Measurements from ENCODE around the gene RIMS4.

The RIMS4 gene

DNA sequence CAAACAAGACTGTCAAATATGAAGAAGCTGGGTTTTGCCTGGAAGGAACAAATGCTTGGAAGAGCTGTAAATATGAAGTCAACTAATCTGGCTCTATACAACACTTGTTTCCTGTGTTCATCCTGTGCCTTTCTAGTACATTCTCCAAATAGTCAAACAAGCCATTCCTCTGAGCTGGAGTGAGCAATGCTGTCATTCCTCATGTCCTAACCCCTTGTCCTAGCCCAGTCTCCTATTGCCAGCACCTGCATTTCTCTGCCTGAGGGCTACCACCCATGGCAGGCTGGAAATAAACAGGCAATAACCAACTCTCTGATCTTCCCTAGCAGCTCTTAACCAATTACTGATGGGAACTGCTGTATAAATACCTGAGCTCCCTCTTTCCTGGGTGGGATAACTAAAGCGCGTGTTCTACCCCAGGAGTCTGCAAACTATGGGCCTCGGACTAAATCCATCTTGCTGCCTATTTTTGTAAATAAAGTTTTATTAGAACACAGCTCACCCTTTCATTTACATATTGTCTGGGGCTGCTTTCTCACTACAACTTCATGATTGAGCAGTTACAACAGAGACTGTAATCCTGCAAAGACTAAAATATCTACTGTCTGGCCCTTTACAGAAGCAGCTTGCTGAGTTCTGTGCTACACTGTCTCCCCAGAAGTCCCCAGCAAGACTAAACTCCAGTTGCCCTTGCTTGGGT lies 13.4 kb downstream of the RIMS4 start:
- ATAC-seq (ENCODE audit: low read depth): no peak
- H3K36me3 Mint-ChIP-seq: no peaks in the 10 kb centered on the region
- peaks cover 9% of the 10 kb centered on the region for H3K27me3 Mint-ChIP-seq
- H3K27ac Mint-ChIP-seq: no peak overlapping the region
- H3K4me3 Mint-ChIP-seq: no peak overlapping the region
- H3K9me3 Mint-ChIP-seq: no peaks in the 10 kb centered on the region
- no peaks in the 10 kb centered on the region for H3K4me1 Mint-ChIP-seq
- DNase-seq (ENCODE audit: low spot score in 2 of 2): no peak

DNA sequence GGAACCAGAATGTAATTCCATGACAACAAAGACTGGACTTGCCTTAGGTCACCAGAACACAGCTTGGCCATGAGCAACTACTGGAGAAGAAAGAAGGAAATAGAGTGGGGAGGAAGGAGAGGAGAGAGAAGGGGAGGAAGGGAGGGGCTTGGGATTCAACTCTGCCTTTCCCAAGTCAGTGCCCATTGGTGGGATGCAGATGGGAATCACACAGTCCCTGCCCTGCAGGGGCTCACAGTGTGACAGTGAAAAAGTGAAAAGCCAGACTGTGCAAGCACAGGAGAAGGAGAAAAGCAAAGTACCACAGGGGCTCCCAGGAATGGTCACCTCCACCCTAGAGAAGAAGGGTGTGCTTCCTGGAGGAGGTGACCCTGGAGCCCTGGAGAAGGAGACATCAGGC lies 14.0 kb downstream of the RIMS4 start:
- Mint-ChIP-seq H3K4me1 (no peaks in the 10 kb centered on the region), H3K27ac (no peak overlapping the region), H3K36me3 (no peaks in the 10 kb centered on the region), H3K9me3 (no peaks in the 10 kb centered on the region), H3K4me3 (no peak overlapping the region), H3K27me3 (peaks cover 9% of the 10 kb centered on the region)
- DNase-seq (ENCODE audit: low spot score in 2 of 2): no peak
- no peak for ATAC-seq (ENCODE audit: low read depth)

DNA sequence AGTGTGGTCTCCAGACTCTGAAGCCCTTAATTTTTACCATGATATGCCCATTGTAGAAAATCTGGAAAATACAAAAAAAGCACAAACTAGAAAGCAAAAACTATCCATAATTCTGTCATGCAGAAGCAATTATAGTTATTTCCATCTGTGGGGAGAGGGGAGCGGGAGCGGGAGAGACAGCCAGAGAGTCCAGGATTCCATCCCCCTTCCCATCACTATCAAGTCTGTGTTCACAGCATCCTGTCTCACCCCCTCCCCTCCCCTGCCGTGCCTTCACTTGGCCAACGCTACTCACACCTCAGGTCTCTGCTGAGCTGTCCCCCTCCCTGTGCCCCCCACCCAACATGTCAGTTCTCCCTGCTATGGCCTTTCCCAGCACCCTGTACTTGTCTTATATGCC lies 14.5 kb downstream of the RIMS4 start:
- no peak for DNase-seq (ENCODE audit: low spot score in 2 of 2)
- Mint-ChIP-seq H3K27me3 (peaks cover 9% of the 10 kb centered on the region), H3K4me3 (no peak overlapping the region), H3K4me1 (no peaks in the 10 kb centered on the region), H3K36me3 (no peaks in the 10 kb centered on the region), H3K27ac (no peak overlapping the region), H3K9me3 (no peaks in the 10 kb centered on the region)
- no peak for ATAC-seq (ENCODE audit: low read depth)

DNA sequence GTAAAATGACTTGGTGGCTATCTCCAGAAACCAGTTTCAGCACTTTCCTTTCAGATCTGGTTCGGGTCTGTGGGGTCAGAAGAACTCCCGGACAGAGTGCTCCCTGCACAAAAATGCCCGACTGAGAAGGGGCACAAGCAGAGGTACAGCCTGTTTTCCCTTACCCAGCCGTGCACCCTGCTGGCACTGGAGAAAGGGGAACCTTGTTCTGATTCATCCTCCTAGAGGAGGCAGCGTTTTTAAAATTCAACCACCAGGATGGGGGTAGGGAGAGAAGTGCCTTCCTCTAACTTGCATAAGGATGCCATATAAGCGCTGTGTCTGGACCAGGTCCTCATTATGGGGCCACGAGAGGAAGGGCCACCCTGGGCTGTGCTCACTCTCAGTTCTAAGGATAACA lies 17.6 kb downstream of the RIMS4 start:
- H3K4me3 Mint-ChIP-seq: no peak overlapping the region
- no peak for ATAC-seq (ENCODE audit: low read depth)

DNA sequence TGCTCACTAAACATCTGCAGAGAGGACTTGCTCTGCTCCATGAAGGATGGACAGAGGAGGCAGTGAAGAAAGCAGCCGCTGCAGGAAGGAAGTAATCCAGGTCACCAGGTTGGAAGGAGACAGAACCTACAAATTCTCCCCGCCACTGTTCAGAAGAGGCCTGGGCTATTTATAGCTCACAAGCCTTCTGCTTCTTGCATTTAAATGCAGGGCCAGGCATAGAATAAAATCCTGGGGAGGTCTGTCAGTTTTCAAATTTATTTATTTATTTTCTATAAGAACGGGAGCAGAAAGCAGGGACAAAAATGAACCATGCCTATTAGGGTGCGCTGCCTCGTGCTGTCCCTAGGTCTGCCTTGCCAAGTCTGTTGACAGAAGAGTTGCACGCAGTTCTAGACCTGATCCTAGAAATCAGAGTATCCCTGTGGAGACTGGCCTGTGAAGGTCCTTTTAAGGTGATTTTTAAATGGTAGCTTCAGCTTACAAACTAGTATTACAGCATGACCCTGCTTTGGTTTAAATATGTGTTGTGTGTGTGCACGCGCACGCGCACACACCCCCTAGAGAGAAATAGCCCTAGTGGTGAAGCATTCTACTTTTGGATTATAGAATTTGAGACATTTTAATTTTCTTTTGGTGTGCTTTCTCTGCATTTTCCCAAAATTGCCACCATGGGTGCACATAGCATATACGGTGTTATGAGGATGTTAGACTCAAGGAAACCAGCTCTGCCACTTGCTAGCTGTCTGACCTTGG lies 19.5 kb downstream of the RIMS4 start:
- Mint-ChIP-seq H3K27me3 (peaks cover 10% of the 10 kb centered on the region), H3K9me3 (no peaks in the 10 kb centered on the region), H3K27ac (no peak overlapping the region), H3K36me3 (no peaks in the 10 kb centered on the region), H3K4me1 (no peaks in the 10 kb centered on the region), H3K4me3 (no peak overlapping the region)
- ATAC-seq (ENCODE audit: low read depth) (no peak), DNase-seq (ENCODE audit: low spot score in 2 of 2) (no peak)

More for the DNA sequence above, 17.6 kb downstream of the RIMS4 start:
- H3K4me1 Mint-ChIP-seq: no peaks in the 10 kb centered on the region
- H3K27me3 Mint-ChIP-seq: peaks cover 9% of the 10 kb centered on the region
- no peaks in the 10 kb centered on the region for H3K36me3 Mint-ChIP-seq
- no peaks in the 10 kb centered on the region for H3K9me3 Mint-ChIP-seq
- no peak overlapping the region for H3K27ac Mint-ChIP-seq
- DNase-seq (ENCODE audit: low spot score in 2 of 2): no peak

DNA sequence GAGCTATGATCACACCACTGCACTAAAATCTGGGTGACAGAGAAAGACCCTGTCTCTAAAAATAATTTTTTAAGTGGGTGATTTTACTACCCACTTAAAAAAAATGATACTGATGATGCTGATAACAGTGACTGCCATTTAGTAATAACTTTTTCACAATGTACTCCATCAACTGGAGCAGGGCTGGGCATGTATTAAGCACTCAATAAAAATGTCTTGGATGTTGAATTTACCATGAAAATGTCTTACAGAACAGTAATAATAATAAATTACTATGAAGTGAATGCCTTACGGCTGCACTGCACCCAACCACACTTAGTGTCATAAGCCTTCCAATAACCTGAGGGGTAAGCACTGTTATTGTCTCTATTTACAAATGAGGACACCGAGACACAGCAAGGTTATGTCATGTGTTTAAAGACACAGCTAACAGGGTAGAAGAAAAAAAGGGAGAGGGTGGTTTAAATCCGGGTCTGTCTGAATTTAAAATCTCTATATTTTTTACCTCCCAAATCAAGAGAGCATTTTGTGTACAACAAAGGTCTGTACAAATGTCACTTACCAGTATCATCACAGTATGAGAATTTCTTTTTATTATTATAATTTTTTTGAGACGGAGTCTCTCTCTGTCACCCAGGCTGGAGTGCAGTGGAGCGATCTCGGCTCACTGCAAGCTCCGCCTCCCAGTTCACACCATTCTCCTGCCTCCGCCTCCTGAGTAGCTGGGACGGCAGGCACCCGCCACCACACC lies 21.5 kb downstream of the RIMS4 start:
- peaks cover 13% of the 10 kb centered on the region for H3K27me3 Mint-ChIP-seq
- no peak for ATAC-seq (ENCODE audit: low read depth)
- no peaks in the 10 kb centered on the region for H3K9me3 Mint-ChIP-seq
- no peaks in the 10 kb centered on the region for H3K4me1 Mint-ChIP-seq
- no peak overlapping the region for H3K27ac Mint-ChIP-seq
- no peak overlapping the region for H3K4me3 Mint-ChIP-seq
- no peaks in the 10 kb centered on the region for H3K36me3 Mint-ChIP-seq
- DNase-seq (ENCODE audit: low spot score in 2 of 2): no peak

DNA sequence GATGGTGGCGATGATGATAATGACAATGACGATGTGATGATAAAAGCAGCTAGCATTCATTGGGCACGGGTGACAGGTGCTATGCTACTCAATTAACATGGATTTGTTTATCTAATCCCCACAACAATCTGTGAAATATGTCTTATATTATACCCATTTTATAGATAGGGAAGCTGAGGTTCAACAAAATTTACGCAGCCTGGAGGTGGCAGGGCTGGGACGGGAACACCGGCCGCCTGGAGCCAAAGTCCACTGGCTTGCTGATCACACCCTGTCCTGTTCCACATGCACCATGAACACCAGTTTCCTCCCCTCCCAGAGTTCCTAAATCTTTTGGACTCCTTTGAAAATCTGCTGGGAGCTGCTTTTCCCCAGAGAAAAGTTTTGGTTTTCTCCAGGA lies 23.0 kb downstream of the RIMS4 start:
- Mint-ChIP-seq H3K27me3 (peaks cover 13% of the 10 kb centered on the region), H3K36me3 (no peaks in the 10 kb centered on the region), H3K27ac (no peak overlapping the region), H3K9me3 (no peaks in the 10 kb centered on the region), H3K4me1 (no peaks in the 10 kb centered on the region), H3K4me3 (no peak overlapping the region)
- ATAC-seq (ENCODE audit: low read depth) (no peak), DNase-seq (ENCODE audit: low spot score in 2 of 2) (no peak)

DNA sequence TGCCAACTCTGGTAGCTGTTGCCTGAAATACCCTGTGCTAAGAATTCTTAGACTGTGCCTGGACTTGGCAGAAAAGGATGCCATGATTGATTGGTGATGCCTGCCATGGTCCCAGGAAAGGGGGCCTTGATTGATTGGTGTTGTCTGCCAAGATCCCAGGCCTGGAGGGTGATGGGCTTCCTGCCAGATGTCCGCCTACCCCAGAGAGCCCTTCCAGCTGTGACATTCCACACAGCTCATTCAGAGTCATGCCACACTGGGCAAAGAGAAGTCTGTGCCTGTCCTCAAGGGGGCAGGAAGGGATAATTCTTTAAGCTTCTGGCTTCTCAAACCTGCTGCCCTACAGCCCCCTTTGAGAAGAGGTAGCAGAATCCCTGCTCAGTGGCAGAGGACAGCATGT lies 24.6 kb downstream of the RIMS4 start:
- Mint-ChIP-seq H3K4me3 (no peak overlapping the region), H3K4me1 (no peaks in the 10 kb centered on the region), H3K9me3 (no peaks in the 10 kb centered on the region), H3K36me3 (no peaks in the 10 kb centered on the region), H3K27me3 (peaks cover 18% of the 10 kb centered on the region), H3K27ac (no peak overlapping the region)
- ATAC-seq (ENCODE audit: low read depth): no peak
- no peak for DNase-seq (ENCODE audit: low spot score in 2 of 2)

DNA sequence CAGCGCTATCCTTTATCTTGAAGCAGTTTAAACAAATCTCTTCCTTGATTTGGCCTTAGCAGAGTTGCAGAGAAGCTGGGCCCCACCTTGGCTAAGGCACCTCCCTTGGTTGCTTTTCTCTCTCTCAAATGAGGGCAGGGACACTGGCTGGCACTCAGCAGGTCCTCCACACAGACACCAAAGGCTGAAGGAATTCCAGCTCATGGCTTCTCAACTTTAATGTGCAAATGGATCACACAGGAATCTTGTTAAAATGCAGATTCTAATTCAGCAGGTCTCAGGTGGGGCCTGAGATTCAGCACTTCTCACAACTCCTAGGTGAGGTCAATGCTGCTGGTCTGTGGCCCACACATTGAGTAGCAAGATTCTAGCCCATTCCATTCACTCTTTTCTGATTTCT lies 25.7 kb downstream of the RIMS4 start:
- ATAC-seq (ENCODE audit: low read depth) (no peak), DNase-seq (ENCODE audit: low spot score in 2 of 2) (no peak)
- Mint-ChIP-seq H3K4me3 (no peak overlapping the region), H3K27ac (no peak overlapping the region), H3K36me3 (no peaks in the 10 kb centered on the region), H3K4me1 (no peaks in the 10 kb centered on the region), H3K27me3 (peaks cover 22% of the 10 kb centered on the region), H3K9me3 (no peaks in the 10 kb centered on the region)

DNA sequence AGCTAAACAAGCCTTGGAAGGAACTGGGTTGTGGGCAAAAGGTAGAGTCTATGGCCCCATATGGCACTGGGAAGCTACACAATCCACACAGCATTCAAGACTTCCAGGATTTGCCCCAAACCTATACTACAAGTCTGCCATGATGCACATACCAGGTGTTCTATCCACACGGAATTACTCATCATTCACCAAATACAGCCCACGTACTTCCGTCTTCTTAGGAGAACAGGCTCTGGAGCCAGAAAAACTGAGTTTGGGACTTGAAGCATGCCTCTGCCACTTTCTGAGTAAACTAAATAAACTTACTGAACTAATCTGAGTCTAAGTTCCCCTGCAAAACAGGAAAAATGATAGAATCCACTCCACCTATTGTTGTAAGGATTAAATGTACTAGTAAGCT lies 28.6 kb downstream of the RIMS4 start:
- H3K9me3 Mint-ChIP-seq: no peaks in the 10 kb centered on the region

DNA sequence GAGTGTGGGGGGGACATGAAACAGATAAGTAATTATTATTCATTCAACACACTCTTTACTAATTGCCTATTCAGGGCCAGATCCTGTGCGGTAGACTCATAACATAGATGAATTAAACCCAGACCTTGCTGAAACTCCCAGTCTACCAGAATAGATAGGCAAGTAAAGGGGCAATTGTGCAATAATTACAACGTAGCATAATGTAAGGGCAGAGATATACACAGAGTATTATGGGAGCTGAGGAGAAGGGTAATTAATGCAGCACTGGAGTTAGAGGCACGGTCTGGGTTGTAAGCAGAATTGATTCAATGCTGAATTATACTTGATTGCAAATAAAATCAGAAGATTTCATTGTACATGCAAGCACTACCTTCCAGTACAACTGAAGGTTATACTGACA lies 29.2 kb downstream of the RIMS4 start:
- Mint-ChIP-seq H3K27me3 (peaks cover 18% of the 10 kb centered on the region), H3K9me3 (no peaks in the 10 kb centered on the region), H3K36me3 (no peaks in the 10 kb centered on the region), H3K4me1 (no peaks in the 10 kb centered on the region), H3K27ac (no peak overlapping the region), H3K4me3 (no peak overlapping the region)
- DNase-seq (ENCODE audit: low spot score in 2 of 2) (no peak), ATAC-seq (ENCODE audit: low read depth) (no peak)

More for the DNA sequence above, 28.6 kb downstream of the RIMS4 start:
- peaks cover 18% of the 10 kb centered on the region for H3K27me3 Mint-ChIP-seq
- H3K27ac Mint-ChIP-seq: no peak overlapping the region
- DNase-seq (ENCODE audit: low spot score in 2 of 2) (no peak), ATAC-seq (ENCODE audit: low read depth) (no peak)
- H3K36me3 Mint-ChIP-seq: no peaks in the 10 kb centered on the region
- no peaks in the 10 kb centered on the region for H3K4me1 Mint-ChIP-seq
- no peak overlapping the region for H3K4me3 Mint-ChIP-seq

DNA sequence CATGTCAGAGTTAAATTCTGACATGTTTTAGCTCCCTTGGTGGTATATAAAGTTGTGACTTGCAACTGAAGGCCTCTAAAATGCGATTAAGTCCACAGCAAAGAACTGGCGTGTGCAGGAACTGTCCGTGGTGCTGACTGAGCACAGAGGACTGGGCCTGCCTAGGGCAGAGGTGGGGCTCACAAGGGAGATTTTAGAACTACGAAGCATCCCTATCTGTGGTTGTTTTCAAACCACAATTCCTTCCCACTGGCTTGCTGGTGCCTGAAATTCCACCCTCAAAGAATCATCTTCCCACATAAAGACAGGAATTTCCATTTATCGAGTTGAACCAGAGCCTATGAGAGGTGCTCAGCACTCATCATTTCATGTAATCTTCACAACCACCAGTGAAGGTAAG lies 30.1 kb downstream of the RIMS4 start:
- no peak for DNase-seq (ENCODE audit: low spot score in 2 of 2)
- Mint-ChIP-seq H3K4me3 (no peak overlapping the region), H3K27ac (no peak overlapping the region), H3K4me1 (no peaks in the 10 kb centered on the region), H3K9me3 (no peaks in the 10 kb centered on the region), H3K27me3 (peaks cover 18% of the 10 kb centered on the region), H3K36me3 (no peaks in the 10 kb centered on the region)
- ATAC-seq (ENCODE audit: low read depth): no peak

DNA sequence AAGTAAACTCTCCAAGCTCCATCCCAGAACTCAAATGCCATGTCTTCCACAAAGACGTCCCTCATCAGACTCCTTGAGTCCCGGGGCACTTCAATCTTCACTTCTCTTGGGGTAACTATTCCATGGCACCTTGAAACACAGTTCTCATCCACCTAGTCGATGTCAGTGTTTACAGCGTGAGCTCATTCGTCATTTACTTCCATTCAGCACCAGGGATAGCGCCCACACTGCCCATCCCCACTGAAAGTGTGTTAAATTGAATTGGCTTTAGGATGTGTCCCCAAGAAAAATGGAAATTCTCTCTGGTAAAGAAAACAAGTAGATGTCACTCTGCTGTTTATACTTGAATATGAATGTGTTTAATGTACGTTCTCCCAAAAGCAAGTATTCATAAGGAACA lies 33.4 kb downstream of the RIMS4 start:
- ATAC-seq (ENCODE audit: low read depth): no peak
- no peak overlapping the region for H3K4me3 Mint-ChIP-seq
- H3K9me3 Mint-ChIP-seq: no peaks in the 10 kb centered on the region
- H3K4me1 Mint-ChIP-seq: no peaks in the 10 kb centered on the region
- no peaks in the 10 kb centered on the region for H3K36me3 Mint-ChIP-seq
- H3K27ac Mint-ChIP-seq: no peak overlapping the region
- no peak for DNase-seq (ENCODE audit: low spot score in 2 of 2)
- H3K27me3 Mint-ChIP-seq: peaks cover 13% of the 10 kb centered on the region

DNA sequence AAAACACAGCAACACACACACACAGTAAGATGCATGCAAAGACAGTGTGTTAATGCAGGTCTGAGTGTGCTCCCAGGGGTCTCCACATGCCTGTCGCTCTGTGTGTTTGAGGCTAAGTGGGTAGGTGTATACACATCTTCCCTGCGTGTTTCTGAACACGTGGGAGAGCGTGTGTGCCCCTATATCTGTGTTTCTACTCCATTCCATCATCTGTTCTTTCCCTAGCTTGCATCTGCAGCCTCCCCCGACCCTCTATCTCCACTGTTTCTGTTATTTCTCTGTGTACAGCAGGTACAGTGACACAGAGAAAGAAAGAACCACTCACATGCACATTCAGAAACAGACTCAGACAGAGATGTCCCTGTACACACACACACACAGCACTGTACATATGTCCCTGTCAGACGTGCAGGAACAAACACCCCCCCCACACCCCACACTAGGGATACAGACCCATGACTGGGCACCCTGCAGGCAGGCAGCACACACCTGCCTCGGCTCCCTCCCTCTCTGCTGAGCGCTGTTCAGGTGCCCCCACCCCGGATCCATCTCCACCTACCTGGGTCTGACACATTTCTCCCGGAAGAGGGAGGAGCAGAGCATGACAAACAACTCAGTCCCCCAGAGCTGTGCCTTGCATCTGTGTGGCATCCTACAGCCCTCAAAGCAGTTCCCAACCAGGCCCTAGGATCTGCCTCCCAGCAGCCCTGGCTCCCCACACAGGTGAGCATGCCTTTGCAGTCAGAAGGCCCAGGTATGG lies 37.1 kb downstream of the RIMS4 start:
- Mint-ChIP-seq H3K4me3 (no peak overlapping the region), H3K4me1 (peaks cover 12% of the 10 kb centered on the region), H3K27ac (no peak overlapping the region), H3K9me3 (no peaks in the 10 kb centered on the region), H3K27me3 (peaks cover 4% of the 10 kb centered on the region), H3K36me3 (no peaks in the 10 kb centered on the region)
- DNase-seq (ENCODE audit: low spot score in 2 of 2) (no peak), ATAC-seq (ENCODE audit: low read depth) (no peak)

Measured in memory B cell (primary cell).